Lung (tissue), 12 donors: ENCODE data around the gene NPHP4. TPM values are rescaled to one million over a fixed set of nuclear protein-coding genes. Genes with fewer than 3 reads are reported as not detected.

ENCODE experiments used
- ATAC-seq: fragments of 200-7000 bp; cut with Tn5 transposase; one replicate; pipeline ENCODE4 v1.9.1; 2020; ENCODE audit warnings: moderate number of reproducible peaks; ENCODE audit not compliant: insufficient read depth, low FRiP score
- DNase-seq, 3 donors: peaks; one replicate each; pipeline ENCODE4 v3.0.0-alpha.2; 2013 to 2017
- H3K27ac ChIP-seq, 2 donors: one replicate each; pipeline ENCODE4 v1.5.1; 2013; ENCODE audit warnings: mild to moderate bottlenecking in 2 of 2, moderate library complexity in 2 of 2, control low read depth in 1 of 2, inconsistent platforms in 1 of 2, low read depth in 1 of 2, low read length in 1 of 2
- H3K27me3 ChIP-seq, 3 donors: one replicate each; pipeline ENCODE4 v1.5.1; 2013; ENCODE audit warnings: low read length in 2 of 3; ENCODE audit not compliant: control insufficient read depth in 3 of 3, insufficient read depth in 3 of 3
- H3K36me3 ChIP-seq, 4 donors: one replicate each; pipeline ENCODE4 v1.5.1; 2013; ENCODE audit warnings: low read length in 4 of 4, mild to moderate bottlenecking in 1 of 4, moderate library complexity in 1 of 4; ENCODE audit not compliant: control insufficient read depth in 4 of 4, insufficient read depth in 4 of 4
- H3K4me1 ChIP-seq, 5 donors: one replicate each; pipeline ENCODE4 v1.5.1; 2013; ENCODE audit warnings: low read length in 5 of 5, mild to moderate bottlenecking in 2 of 5, moderate library complexity in 1 of 5; ENCODE audit not compliant: control insufficient read depth in 5 of 5, insufficient read depth in 5 of 5
- H3K4me3 ChIP-seq: one replicate; pipeline ENCODE4 v1.5.1; 2013; ENCODE audit warnings: mild to moderate bottlenecking, control low read depth, moderate library complexity
- H3K9ac ChIP-seq, 2 donors: one replicate each; pipeline ENCODE4 v1.5.1; 2013; ENCODE audit warnings: low read length in 2 of 2, control low read depth in 1 of 2; ENCODE audit not compliant: insufficient read depth in 1 of 2
- H3K9me3 ChIP-seq, 4 donors: one replicate each; pipeline ENCODE4 v1.5.1; 2013; ENCODE audit warnings: low read length in 3 of 4, mild to moderate bottlenecking in 1 of 4, moderate library complexity in 1 of 4; ENCODE audit not compliant: control insufficient read depth in 4 of 4, insufficient read depth in 3 of 4
- WGBS, 2 donors: extraction: QIAGEN DNeasy Blood & Tissue Kit; methylation state at CpG; one replicate each; pipeline ENCODE4 v1.1.7; 2013; 5-methylcytosine and 5-hydroxymethylcytosine counted together
- polyA plus RNA-seq, 2 donors: library from polyadenylated mRNA; stranded (reverse); fragments of 200-250 nt; gene quantifications; one replicate each; pipeline ENCODE4 v1.2.1, GENCODE V29; 2013
- total RNA-seq, 2 donors: library from RNA; depleted of rRNA in 1 of 2; stranded (reverse); fragments of >200 nt in 1 of 2; gene quantifications; one replicate each; pipeline ENCODE4 v1.2.1, GENCODE V29; 2014 to 2021
- TF ChIP-seq, protein P1 (sequence below): IDR thresholded peaks from 2 replicates; pipeline ENCODE4 v1.5.1; 2012; ENCODE audit warnings: mild to moderate bottlenecking; ENCODE audit errors: control extremely low read depth, extremely low read depth
- donor health status: control.
- donor health status: control.
- donor health status: Bipolar disorder and iron deficiency.
- donor health status: healthy.
- donor health status: DM: yes; HTN: yes; CAD: no.

NPHP4 gene
- total and polyA plus RNA-seq, 4 donors: 6.0 to 23.3 (median 11.1) TPM

GRCh38 chr1:5962265-5963105 is 29.7 kb downstream of the NPHP4 start:
- Histone ChIP-seq H3K27ac (no peak overlapping the region), H3K9ac (no peak overlapping the region), H3K9me3 (no peaks in the 10 kb centered on the region), H3K27me3 (no peaks in the 10 kb centered on the region), H3K36me3 (peaks cover 0 to 31% (median 6%) of the 10 kb centered on the region in 4 donors), H3K4me3 (no peak overlapping the region), H3K4me1 (no peaks in the 10 kb centered on the region)
- 90 to 92% methylated on average over 23 to 24 of the region's 24 CpGs for WGBS, 2 donors
- no peak for DNase-seq
- TF ChIP-seq, protein P1, sequence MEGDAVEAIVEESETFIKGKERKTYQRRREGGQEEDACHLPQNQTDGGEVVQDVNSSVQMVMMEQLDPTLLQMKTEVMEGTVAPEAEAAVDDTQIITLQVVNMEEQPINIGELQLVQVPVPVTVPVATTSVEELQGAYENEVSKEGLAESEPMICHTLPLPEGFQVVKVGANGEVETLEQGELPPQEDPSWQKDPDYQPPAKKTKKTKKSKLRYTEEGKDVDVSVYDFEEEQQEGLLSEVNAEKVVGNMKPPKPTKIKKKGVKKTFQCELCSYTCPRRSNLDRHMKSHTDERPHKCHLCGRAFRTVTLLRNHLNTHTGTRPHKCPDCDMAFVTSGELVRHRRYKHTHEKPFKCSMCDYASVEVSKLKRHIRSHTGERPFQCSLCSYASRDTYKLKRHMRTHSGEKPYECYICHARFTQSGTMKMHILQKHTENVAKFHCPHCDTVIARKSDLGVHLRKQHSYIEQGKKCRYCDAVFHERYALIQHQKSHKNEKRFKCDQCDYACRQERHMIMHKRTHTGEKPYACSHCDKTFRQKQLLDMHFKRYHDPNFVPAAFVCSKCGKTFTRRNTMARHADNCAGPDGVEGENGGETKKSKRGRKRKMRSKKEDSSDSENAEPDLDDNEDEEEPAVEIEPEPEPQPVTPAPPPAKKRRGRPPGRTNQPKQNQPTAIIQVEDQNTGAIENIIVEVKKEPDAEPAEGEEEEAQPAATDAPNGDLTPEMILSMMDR: no peak
- no peak for ATAC-seq

DNA sequence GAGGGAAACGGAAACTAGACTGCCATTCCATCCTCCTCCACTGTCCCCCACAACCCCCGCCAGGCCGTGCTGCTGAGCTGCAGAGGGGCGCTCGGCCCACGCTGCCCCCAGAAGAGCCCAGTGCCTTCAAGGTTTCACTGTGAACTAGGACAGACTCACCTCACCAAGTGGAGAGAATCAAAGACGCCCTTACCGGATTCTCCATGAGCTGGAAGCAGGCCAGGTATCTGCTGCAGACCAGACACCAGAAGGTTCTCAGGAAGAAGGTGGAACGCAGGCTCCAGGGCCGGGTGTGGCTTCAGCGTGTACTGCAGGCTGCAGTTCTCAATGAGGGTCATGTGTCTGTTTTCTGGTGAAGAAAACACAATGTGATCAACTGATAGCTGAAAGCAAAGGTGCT is 30.6 kb downstream of the NPHP4 start:
- DNase-seq (no peak), ATAC-seq (no peak)
- WGBS, 2 donors: 93 to 94% methylated on average over 11 of the region's 11 CpGs
- TF ChIP-seq, protein P1: no peak
- H3K9ac ChIP-seq: no peak overlapping the region
- H3K4me1 ChIP-seq: no peaks in the 10 kb centered on the region
- H3K27me3 ChIP-seq: no peaks in the 10 kb centered on the region
- no peaks in the 10 kb centered on the region for H3K9me3 ChIP-seq
- peaks cover 0 to 26% (median 5%) of the 10 kb centered on the region in 4 donors for H3K36me3 ChIP-seq
- no peak overlapping the region for H3K27ac ChIP-seq
- H3K4me3 ChIP-seq: no peak overlapping the region

DNA sequence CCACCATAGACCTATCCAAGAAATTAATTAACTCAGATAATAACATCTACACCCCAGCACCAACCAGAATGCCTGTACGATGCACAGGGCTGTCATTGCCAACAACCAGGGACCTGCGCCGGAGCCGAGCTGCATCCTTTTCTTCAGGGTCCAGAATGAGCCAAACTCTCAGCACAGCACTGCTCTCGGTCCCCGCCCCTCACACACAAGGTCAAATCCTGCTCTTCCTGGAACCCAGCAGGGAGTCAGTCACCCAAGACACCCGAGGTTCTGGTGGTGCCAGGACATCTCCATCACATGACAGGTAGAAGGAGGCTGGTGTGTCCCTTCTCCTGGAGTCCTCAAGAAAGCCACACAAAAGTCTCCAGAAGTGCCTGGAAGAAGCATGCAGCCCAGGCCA is 31.9 kb downstream of the NPHP4 start:
- Histone ChIP-seq H3K27me3 (no peaks in the 10 kb centered on the region), H3K36me3 (peaks cover 0 to 22% (median 8%) of the 10 kb centered on the region in 4 donors), H3K9ac (no peak overlapping the region), H3K4me3 (no peak overlapping the region), H3K4me1 (no peaks in the 10 kb centered on the region), H3K27ac (no peak overlapping the region), H3K9me3 (no peaks in the 10 kb centered on the region)
- 94 to 95% methylated on average over 7 of the region's 7 CpGs for WGBS, 2 donors
- TF ChIP-seq, protein P1: no peak
- DNase-seq (no peak), ATAC-seq (no peak)
